ENCODE measurements around the gene CDK1. TPM values are rescaled to one million over a fixed set of nuclear protein-coding genes. Genes with fewer than 3 reads are reported as not detected.

CDK1 gene
- total and polyA plus RNA-seq, 2 of the 8 experiments (the other 6 are each of a cell fraction or from before 2014, with no cell fraction given), result 29.4 to 111 TPM

GRCh38 chr10:60828489-60828852 lies 50.2 kb downstream of the CDK1 start (continued):
- TF ChIP-seq, protein P1, sequence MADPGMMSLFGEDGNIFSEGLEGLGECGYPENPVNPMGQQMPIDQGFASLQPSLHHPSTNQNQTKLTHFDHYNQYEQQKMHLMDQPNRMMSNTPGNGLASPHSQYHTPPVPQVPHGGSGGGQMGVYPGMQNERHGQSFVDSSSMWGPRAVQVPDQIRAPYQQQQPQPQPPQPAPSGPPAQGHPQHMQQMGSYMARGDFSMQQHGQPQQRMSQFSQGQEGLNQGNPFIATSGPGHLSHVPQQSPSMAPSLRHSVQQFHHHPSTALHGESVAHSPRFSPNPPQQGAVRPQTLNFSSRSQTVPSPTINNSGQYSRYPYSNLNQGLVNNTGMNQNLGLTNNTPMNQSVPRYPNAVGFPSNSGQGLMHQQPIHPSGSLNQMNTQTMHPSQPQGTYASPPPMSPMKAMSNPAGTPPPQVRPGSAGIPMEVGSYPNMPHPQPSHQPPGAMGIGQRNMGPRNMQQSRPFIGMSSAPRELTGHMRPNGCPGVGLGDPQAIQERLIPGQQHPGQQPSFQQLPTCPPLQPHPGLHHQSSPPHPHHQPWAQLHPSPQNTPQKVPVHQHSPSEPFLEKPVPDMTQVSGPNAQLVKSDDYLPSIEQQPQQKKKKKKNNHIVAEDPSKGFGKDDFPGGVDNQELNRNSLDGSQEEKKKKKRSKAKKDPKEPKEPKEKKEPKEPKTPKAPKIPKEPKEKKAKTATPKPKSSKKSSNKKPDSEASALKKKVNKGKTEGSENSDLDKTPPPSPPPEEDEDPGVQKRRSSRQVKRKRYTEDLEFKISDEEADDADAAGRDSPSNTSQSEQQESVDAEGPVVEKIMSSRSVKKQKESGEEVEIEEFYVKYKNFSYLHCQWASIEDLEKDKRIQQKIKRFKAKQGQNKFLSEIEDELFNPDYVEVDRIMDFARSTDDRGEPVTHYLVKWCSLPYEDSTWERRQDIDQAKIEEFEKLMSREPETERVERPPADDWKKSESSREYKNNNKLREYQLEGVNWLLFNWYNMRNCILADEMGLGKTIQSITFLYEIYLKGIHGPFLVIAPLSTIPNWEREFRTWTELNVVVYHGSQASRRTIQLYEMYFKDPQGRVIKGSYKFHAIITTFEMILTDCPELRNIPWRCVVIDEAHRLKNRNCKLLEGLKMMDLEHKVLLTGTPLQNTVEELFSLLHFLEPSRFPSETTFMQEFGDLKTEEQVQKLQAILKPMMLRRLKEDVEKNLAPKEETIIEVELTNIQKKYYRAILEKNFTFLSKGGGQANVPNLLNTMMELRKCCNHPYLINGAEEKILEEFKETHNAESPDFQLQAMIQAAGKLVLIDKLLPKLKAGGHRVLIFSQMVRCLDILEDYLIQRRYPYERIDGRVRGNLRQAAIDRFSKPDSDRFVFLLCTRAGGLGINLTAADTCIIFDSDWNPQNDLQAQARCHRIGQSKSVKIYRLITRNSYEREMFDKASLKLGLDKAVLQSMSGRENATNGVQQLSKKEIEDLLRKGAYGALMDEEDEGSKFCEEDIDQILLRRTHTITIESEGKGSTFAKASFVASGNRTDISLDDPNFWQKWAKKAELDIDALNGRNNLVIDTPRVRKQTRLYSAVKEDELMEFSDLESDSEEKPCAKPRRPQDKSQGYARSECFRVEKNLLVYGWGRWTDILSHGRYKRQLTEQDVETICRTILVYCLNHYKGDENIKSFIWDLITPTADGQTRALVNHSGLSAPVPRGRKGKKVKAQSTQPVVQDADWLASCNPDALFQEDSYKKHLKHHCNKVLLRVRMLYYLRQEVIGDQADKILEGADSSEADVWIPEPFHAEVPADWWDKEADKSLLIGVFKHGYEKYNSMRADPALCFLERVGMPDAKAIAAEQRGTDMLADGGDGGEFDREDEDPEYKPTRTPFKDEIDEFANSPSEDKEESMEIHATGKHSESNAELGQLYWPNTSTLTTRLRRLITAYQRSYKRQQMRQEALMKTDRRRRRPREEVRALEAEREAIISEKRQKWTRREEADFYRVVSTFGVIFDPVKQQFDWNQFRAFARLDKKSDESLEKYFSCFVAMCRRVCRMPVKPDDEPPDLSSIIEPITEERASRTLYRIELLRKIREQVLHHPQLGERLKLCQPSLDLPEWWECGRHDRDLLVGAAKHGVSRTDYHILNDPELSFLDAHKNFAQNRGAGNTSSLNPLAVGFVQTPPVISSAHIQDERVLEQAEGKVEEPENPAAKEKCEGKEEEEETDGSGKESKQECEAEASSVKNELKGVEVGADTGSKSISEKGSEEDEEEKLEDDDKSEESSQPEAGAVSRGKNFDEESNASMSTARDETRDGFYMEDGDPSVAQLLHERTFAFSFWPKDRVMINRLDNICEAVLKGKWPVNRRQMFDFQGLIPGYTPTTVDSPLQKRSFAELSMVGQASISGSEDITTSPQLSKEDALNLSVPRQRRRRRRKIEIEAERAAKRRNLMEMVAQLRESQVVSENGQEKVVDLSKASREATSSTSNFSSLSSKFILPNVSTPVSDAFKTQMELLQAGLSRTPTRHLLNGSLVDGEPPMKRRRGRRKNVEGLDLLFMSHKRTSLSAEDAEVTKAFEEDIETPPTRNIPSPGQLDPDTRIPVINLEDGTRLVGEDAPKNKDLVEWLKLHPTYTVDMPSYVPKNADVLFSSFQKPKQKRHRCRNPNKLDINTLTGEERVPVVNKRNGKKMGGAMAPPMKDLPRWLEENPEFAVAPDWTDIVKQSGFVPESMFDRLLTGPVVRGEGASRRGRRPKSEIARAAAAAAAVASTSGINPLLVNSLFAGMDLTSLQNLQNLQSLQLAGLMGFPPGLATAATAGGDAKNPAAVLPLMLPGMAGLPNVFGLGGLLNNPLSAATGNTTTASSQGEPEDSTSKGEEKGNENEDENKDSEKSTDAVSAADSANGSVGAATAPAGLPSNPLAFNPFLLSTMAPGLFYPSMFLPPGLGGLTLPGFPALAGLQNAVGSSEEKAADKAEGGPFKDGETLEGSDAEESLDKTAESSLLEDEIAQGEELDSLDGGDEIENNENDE (IDR thresholded peaks at IDR 0.05; ENCODE audit: insufficient replicate concordance, low read length), result no peak
- no peak for TF ChIP-seq BACH1 (IDR thresholded peaks at IDR 0.05; ENCODE audit: low read length)
- no peak for TF ChIP-seq CEBPB (IDR thresholded peaks at IDR 0.05; ENCODE audit: low read depth, low read length)
- no peak for TF ChIP-seq RBBP5 (IDR thresholded peaks at IDR 0.05; ENCODE audit: borderline replicate concordance, low read depth, low read length)
- no peak for TF ChIP-seq POLR2AphosphoS5 (IDR thresholded peaks at IDR 0.05; ENCODE audit: low read depth, low read length)
- no peak for TF ChIP-seq GTF2F1 (IDR thresholded peaks at IDR 0.05; ENCODE audit: borderline replicate concordance, low read depth, low read length)
- no peak for TF ChIP-seq PHF8 (conservative IDR thresholded peaks at IDR 0.05; ENCODE audit: low read depth, low read length)
- no peak for TF ChIP-seq BRCA1 (IDR thresholded peaks at IDR 0.05; ENCODE audit: low read depth, low read length)

All from H1 (cell line).